Esophagus squamous epithelium (tissue), 4 donors: ENCODE results near the gene FAM81B.

Experiments used
- POLR2A ChIP-seq, 4 donors: fragments of 450-650 bp; IDR thresholded peaks; one replicate each; pipeline ENCODE4 v1.6.1; 2017; ENCODE audit warnings: antibody characterized with exemption in 4 of 4, mild to moderate bottlenecking in 4 of 4, moderate library complexity in 3 of 4
- TF ChIP-seq, protein P1 (sequence below), 6 experiments: fragments of 450-650 bp in 4 of 6; fragments of 200-600 bp in 2 of 6; sonication (generic) in 2 of 6; IDR thresholded peaks; one replicate each; pipeline ENCODE4 v1.5.1; 2016 to 2019; ENCODE audit warnings: antibody characterized with exemption in 6 of 6, mild to moderate bottlenecking in 4 of 6, moderate library complexity in 4 of 6

GRCh38 chr5:95417971-95418370 lies 26.8 kb downstream of the FAM81B start:
- TF ChIP-seq, protein P1, sequence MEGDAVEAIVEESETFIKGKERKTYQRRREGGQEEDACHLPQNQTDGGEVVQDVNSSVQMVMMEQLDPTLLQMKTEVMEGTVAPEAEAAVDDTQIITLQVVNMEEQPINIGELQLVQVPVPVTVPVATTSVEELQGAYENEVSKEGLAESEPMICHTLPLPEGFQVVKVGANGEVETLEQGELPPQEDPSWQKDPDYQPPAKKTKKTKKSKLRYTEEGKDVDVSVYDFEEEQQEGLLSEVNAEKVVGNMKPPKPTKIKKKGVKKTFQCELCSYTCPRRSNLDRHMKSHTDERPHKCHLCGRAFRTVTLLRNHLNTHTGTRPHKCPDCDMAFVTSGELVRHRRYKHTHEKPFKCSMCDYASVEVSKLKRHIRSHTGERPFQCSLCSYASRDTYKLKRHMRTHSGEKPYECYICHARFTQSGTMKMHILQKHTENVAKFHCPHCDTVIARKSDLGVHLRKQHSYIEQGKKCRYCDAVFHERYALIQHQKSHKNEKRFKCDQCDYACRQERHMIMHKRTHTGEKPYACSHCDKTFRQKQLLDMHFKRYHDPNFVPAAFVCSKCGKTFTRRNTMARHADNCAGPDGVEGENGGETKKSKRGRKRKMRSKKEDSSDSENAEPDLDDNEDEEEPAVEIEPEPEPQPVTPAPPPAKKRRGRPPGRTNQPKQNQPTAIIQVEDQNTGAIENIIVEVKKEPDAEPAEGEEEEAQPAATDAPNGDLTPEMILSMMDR (IDR thresholded peaks at IDR 0.05): no peak
- no peak for TF ChIP-seq POLR2A (IDR thresholded peaks at IDR 0.05)
